ENCODE data around the gene TIAM2.
"Not testable (repeated sequence)": the region's sequence is repeated elsewhere in the genome, so short reads cannot be mapped to it uniquely, and the experiment has no call there.

TIAM2 gene

GRCh38 chr6:154991207-154991606, 3.9 kb upstream of the TIAM2 start:
- no peak for DNase-seq (ENCODE audit: low spot score)

- no peak for DNase-seq (ENCODE audit: low spot score)
Measured at GRCh38 chr6:154993026-154993425, 2.1 kb upstream of the TIAM2 start.

GRCh38 chr6:154993710-154994109, 1.4 kb upstream of the TIAM2 start:
- DNase-seq (ENCODE audit: low spot score) = no peak

DNA sequence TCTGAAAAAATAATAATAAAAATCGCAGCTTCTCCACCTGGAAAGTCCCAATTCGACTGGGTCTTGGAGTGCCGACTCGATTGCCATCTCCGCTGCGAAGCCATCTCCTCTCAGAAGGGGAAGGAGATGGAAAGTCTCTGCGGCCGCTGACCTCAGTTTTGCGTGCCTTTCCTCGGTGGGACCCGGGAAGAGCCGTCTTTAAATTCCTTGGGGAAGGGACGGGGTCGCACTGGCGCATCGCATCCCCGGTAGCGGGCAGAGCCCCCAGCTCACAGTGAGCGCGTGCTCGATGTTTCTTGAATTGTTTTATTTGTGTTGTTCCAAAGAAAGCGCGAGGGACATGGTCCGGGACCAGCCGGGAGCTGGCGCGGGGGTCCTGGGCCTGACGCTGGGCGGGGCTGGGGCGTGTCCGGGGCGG, 270 bp upstream of the TIAM2 start:
- no peak for DNase-seq (ENCODE audit: low spot score)

DNA sequence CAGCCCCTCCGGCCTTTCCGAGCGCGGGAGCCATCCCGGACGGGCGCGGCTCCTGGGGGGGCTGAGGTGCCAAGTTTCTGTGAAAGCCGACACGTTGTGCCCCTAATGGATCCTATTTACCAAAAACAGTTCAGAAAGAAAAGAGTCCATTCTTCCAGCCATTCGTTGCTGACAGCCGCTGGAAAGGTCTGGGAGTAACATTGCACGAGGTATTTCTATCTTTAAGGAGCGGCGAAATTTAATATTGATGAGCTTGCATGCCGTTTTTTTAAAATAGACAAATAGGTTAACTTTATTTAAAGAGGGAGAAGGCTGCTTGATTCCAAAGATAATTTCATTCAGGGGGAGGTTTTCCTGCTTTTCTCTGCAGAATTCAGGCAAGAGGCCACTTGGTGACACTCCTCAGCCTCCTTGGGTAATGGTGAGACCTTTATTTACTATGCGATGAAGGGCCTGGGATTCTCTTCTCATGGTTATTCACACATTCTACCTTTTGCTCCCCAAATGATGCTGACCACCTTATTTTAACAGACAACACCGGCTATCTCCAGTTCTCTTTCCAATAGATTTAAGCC, 988 bp downstream of the TIAM2 start:
- no peak for DNase-seq (ENCODE audit: low spot score)

- no peak for DNase-seq (ENCODE audit: low spot score)
Measured at GRCh38 chr6:154996841-154997311, 1.8 kb downstream of the TIAM2 start.

DNA sequence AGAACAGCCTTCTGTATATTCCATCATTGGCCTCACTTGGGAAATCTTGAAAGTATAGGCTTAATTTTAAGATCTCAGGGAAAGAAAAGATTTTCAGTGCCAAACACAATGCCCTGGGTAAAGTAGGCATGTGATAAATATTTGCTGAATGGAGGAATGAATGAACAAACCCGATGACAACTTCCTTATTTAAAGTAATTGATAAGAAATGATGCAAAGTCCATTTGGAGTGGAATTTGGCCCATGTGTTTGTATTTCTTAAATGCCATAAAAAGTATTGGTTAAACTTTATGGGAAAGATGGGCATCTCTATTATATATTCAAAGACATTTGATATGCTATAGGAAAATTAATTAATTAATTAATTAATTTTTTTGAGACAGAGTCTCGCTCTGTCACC, 3.7 kb downstream of the TIAM2 start:
- no peak for DNase-seq (ENCODE audit: low spot score)

GRCh38 chr6:155001482-155001881, 6.4 kb downstream of the TIAM2 start:
- DNase-seq (ENCODE audit: low spot score) = no peak

DNA sequence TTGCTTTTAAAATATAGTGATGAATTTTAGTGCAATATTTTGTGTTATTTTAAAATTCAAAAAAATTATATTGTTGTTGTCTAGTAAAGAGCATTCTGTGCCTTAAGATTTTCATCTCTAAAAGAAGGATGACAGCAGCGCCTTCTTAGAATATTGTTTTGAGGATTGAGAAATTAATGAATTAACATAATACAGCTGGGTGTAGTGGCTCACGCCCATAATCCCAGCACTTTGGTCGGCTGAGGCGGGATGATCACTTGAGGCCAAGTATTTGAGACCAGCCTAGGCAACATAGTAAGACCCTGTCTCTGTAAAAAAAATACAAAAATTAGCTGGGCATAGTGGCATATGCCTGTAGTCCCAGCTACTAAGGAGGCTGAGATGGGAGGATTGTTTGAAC, 6.8 kb downstream of the TIAM2 start:
- no peak for DNase-seq (ENCODE audit: low spot score)

GRCh38 chr6:155003476-155003875, 8.4 kb downstream of the TIAM2 start:
- DNase-seq (ENCODE audit: low spot score) = no peak

DNA sequence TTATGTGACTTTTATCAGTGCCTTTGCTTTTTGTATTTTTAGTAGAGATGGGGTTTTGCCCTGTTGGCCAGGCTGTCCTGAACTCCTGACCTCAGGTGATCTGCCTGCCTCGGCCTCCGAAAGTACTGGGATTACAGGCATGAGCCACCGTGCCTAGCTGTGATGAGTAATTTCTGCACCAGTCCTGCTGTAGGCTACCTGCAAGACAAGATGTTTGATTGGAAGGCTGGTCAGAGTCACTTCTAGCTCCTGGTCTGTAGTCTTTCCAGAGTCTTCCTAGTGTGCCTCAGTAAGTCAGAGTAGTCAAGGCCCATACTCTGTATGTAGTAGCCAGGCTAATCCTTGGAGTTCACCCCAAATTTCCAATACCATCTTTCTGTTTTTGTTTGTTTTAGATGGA, 8.9 kb downstream of the TIAM2 start:
- no peak for DNase-seq (ENCODE audit: low spot score)

GRCh38 chr6:155004576-155005372, 9.7 kb downstream of the TIAM2 start:
- DNase-seq (ENCODE audit: low spot score) = no peak

- DNase-seq (ENCODE audit: low spot score) = no peak
Measured at GRCh38 chr6:155008625-155009024, 13.5 kb downstream of the TIAM2 start.

DNA sequence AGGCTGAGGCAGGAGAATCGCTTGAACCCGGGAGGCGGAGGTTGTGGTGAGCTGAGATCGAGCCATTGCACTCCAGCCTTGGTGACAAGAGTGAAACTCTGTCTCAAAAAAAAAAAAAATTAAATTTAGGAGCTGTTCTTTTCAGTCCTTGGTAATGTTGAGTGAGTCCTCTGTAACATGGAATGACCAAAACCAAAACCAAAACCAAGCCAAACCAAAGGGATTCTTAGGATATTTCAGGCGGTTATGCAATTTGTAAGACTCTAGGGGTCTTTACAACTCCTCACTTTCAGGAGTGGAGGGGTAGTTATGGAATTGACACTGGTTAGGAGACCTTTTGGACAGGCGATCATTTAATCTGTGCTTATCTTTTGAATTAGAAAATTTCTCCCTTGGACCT, 15.8 kb downstream of the TIAM2 start:
- no peak for DNase-seq (ENCODE audit: low spot score)

GRCh38 chr6:155011809-155012291, 16.7 kb downstream of the TIAM2 start:
- DNase-seq (ENCODE audit: low spot score) = no peak

GRCh38 chr6:155013457-155013876, 18.4 kb downstream of the TIAM2 start:
- no peak for DNase-seq (ENCODE audit: low spot score)

- DNase-seq (ENCODE audit: low spot score) = no peak
Measured at GRCh38 chr6:155014137-155014536, 19.0 kb downstream of the TIAM2 start.

DNA sequence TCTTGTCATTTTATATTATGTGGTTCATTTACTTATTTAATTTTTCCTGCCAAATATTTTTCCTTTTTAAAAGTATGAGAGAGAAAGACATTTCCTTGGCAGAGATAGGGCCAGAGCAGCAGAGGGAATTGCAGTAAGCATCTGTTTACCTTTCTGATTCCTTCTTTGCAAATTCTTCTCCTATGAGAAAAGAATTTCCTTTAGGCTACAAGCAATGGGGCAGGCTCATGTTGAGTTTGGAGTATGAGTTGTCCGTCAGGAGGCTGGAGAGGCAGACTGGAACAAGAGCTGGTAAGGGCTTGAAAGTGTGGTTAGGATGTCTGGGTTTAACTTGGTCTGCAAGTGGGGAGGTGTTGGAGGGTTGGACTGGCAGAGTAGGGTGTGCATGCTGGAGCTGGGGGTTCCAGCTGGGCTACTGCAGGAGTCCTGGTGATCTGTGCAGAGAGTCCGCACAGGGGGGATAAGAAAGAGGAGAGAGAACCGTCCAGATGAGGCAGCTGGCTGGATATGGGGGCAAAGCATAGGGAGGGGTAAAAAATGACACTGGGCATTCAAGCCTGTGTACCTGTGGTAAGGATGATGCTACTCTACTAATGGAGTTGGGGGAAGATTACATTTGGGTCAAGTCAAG, 19.7 kb downstream of the TIAM2 start:
- no peak for DNase-seq (ENCODE audit: low spot score)

DNA sequence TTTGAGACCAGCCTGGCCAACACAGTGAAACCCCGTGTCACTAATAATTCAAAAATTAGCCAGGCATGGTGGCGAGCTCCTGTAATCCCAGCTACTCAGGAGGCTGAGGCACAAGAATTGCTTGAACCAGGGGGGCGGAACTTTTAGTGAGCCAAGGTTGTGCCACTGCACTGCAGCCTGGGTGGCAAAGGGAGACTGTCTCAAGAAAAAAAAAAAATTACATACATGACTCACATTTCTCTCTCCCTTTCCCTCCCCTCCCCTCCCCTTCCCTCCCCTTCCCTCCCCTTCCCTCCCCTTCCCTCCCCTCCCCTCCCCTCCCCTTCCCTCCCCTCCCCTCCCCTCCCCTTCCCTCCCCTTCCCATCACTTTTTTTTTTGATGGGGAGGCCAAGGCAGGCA, 23.3 kb downstream of the TIAM2 start:
- DNase-seq (ENCODE audit: low spot score) = not testable (repeated sequence)

DNA sequence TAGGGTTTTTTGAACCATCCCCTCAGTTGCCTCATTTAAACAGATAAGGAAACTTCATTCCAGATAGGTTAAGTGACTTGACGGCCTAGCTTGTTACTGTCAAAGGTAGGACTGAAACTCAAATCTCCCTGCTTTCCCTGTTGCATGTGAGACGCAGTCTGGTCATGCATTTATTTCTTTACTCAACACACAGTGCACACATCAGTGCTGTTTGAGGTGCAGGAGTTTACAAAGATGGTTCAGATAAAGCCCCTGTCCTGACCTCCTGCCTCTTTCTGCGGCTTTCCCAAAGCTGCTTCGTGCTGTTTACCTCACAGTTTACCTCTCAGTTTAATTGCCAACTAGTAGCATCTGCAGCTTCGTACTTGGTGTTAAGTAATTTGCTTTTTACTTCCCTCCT, 26.6 kb downstream of the TIAM2 start:
- no peak for DNase-seq (ENCODE audit: low spot score)

DNA sequence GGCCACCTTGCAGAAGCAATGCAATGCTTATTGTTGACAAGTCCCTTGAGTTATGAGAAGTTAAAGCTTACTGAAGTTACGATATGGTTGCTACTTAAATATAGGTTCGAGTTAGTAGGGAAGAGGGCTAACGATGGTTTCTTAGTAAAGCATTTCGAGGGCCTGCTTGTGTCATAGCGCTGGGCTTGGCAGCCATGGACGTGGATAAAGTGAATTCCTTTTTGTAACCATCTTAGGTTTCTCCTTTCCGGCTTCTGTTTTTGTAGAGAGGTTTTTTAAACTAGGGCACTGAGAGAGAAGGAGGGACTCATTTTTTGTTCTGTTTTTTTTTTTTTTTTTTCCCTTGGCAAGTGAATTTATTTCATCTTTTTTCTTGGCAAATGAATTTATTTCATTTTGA, 27.6 kb downstream of the TIAM2 start:
- no peak for DNase-seq (ENCODE audit: low spot score)

DNA sequence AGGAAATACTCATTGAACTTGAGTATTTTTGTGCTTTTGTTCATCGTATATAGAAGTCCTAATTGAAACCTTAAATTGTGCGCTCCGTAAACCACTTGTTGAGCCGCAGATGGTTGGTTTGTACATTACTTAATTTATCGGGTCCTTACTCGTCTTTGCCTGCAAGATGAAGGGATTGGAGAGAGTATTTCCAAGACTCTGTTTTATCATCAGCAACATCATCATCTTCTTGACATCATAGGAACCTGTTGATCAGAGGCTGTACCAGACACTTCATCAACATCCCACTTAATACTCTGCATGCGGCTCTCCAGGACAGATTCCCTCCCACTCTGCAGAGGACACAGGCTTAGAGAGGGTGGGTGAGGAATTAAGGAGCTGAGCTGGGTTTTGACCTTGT, 28.6 kb downstream of the TIAM2 start:
- no peak for DNase-seq (ENCODE audit: low spot score)

GRCh38 chr6:155024391-155025027, 29.4 kb downstream of the TIAM2 start:
- DNase-seq (ENCODE audit: low spot score) = no peak
